Body of pancreas (tissue), 4 donors: ENCODE data around the gene LPIN2. TPM values are rescaled to one million over a fixed set of nuclear protein-coding genes. Genes with fewer than 3 reads are reported as not detected.

Source experiments
- ATAC-seq: fragments of 150-250 bp; one replicate; pipeline ENCODE4 v1.9.1; 2016
- DNase-seq, 4 donors: peaks; one replicate each; pipeline ENCODE4 v3.0.0-alpha.2; 2019
- H3K27ac ChIP-seq, 4 donors: fragments of 200-600 bp; sonication (generic); 1 replicate in 3 of 4; 2 replicates in 1 of 4; pipeline versions ENCODE4 v1.5.1 to v1.6.1; 2016 to 2019; ENCODE audit warnings: mild to moderate bottlenecking in 1 of 4, mixed read lengths in 1 of 4, moderate library complexity in 1 of 4
- H3K27me3 ChIP-seq, 2 donors: fragments of 200-600 bp; sonication (generic); one replicate each; pipeline ENCODE4 v1.6.0; 2016; ENCODE audit warnings: mild to moderate bottlenecking in 1 of 2
- H3K36me3 ChIP-seq, 2 donors: fragments of 200-600 bp; sonication (generic); replicated peaks in 1 of 2; 2 replicates each; pipeline ENCODE4 v1.5.1; 2016; ENCODE audit warnings: low read depth in 2 of 2; ENCODE audit not compliant: insufficient read depth in 1 of 2
- H3K4me1 ChIP-seq: fragments of 200-600 bp; sonication (generic); one replicate; pipeline ENCODE4 v1.6.0; 2016
- H3K4me3 ChIP-seq, 2 donors: fragments of 200-600 bp; sonication (generic); 1 replicate in 1 of 2; 2 replicates in 1 of 2; pipeline ENCODE4 v1.5.1; 2016 to 2019
- H3K9me3 ChIP-seq, 3 donors: fragments of 200-600 bp; sonication (generic); 1 replicate in 2 of 3; 2 replicates in 1 of 3; pipeline ENCODE4 v1.5.1; 2016
- CTCF ChIP-seq, 7 experiments: fragments of 450-650 bp in 4 of 7; fragments of 200-600 bp in 3 of 7; sonication (generic) in 3 of 7; IDR thresholded peaks; one replicate each; pipeline ENCODE4 v1.5.1; 2016 to 2019; ENCODE audit warnings: antibody characterized with exemption in 7 of 7
- POLR2A ChIP-seq, 3 donors: fragments of 450-650 bp; IDR thresholded peaks; one replicate each; pipeline ENCODE4 v1.6.1; 2016; ENCODE audit warnings: antibody characterized with exemption in 3 of 3, mild to moderate bottlenecking in 2 of 3
- WGBS, 2 donors: methylation state at CpG; one replicate each; pipeline ENCODE4 v1.1.5; 2017; 5-methylcytosine and 5-hydroxymethylcytosine counted together
- intact Hi-C: fragments of 100-400 bp; cut with DNase I; formaldehyde crosslinking; loops from one replicate; pipeline ENCODE4 v1.15.1; 2023
- total RNA-seq, 2 donors: library from RNA; depleted of rRNA; stranded (reverse); fragments of >200 nt; gene quantifications; one replicate each; pipeline ENCODE4 v1.1.0, GENCODE V29; 2016

Gene LPIN2
- total RNA-seq, 2 donors from 2014 or later, result 10.9 to 35.3 TPM

GRCh38 chr18:3015204-3015592 lies 2.3 kb upstream of the LPIN2 start:
- H3K36me3 ChIP-seq, result no peaks in the 10 kb centered on the region
- TF ChIP-seq CTCF (IDR thresholded peaks at IDR 0.05), result no peak
- no peak for TF ChIP-seq POLR2A (IDR thresholded peaks at IDR 0.05)
- no peak overlapping the region for H3K4me3 ChIP-seq
- no peaks in the 10 kb centered on the region for H3K27me3 ChIP-seq
- H3K9me3 ChIP-seq, result no peaks in the 10 kb centered on the region
- 28 to 29% methylated on average over 4 of the region's 4 CpGs for WGBS, 2 donors
- no peak for ATAC-seq
- H3K4me1 ChIP-seq, result peaks cover 23% of the 10 kb centered on the region
- intact Hi-C loops, result no loop called here
- no peak for DNase-seq
- peak overlapping the region in 3 of 4 donors; percentile 35 to 71 (median 70) for H3K27ac ChIP-seq

GRCh38 chr18:3014503-3015203 lies 1.7 kb upstream of the LPIN2 start:
- no peaks in the 10 kb centered on the region for H3K9me3 ChIP-seq
- 54% methylated on average over 7 of the region's 7 CpGs for WGBS, 2 donors
- intact Hi-C loops, result no loop called here
- no peaks in the 10 kb centered on the region for H3K36me3 ChIP-seq
- DNase-seq (no peak), ATAC-seq (no peak)
- H3K4me3 ChIP-seq, result no peak overlapping the region
- H3K27ac ChIP-seq, result peak overlapping the region in 3 of 4 donors; percentile 65 to 71 (median 70)
- no peaks in the 10 kb centered on the region for H3K27me3 ChIP-seq
- TF ChIP-seq CTCF (IDR thresholded peaks at IDR 0.05) (no peak), POLR2A (IDR thresholded peaks at IDR 0.05) (no peak)
- peaks cover 23% of the 10 kb centered on the region for H3K4me1 ChIP-seq

GRCh38 chr18:3012136-3013023 lies 564 bp downstream of the LPIN2 start:
- Histone ChIP-seq H3K4me3 (peak overlapping the region; percentile 15 to 50), H3K9me3 (no peaks in the 10 kb centered on the region), H3K4me1 (peaks cover 23% of the 10 kb centered on the region), H3K27me3 (no peaks in the 10 kb centered on the region), H3K27ac (peak overlapping the region; percentile 86 to 95 (median 94)), H3K36me3 (no peaks in the 10 kb centered on the region)
- no peak for TF ChIP-seq CTCF (IDR thresholded peaks at IDR 0.05)
- TF ChIP-seq POLR2A (IDR thresholded peaks at IDR 0.05), result no peak
- DNase-seq (peak; percentile 32 to 53 (median 47)), ATAC-seq (peak; percentile 51)
- intact Hi-C loops, result no loop called here
- WGBS, 2 donors, result 0 to 10% methylated on average over 8 to 56 of the region's 78 CpGs

GRCh38 chr18:3010086-3010485 lies 2.9 kb downstream of the LPIN2 start:
- intact Hi-C loops, result no loop called here
- 90 to 91% methylated on average over 4 of the region's 4 CpGs for WGBS, 2 donors
- Histone ChIP-seq H3K9me3 (no peaks in the 10 kb centered on the region), H3K27me3 (no peaks in the 10 kb centered on the region), H3K4me1 (peaks cover 23% of the 10 kb centered on the region), H3K36me3 (no peaks in the 10 kb centered on the region), H3K27ac (no peak overlapping the region), H3K4me3 (no peak overlapping the region)
- TF ChIP-seq POLR2A (IDR thresholded peaks at IDR 0.05) (no peak), CTCF (IDR thresholded peaks at IDR 0.05) (no peak)
- ATAC-seq, result no peak
- DNase-seq, result no peak
